ENCODE measurements around the gene ADGRL3. TPM values are rescaled to one million over a fixed set of nuclear protein-coding genes. Genes with fewer than 3 reads are reported as not detected.

The ADGRL3 gene
- total RNA-seq, 4 donors from 2014 or later: 6.5 to 19.0 (median 14.0) TPM

DNA sequence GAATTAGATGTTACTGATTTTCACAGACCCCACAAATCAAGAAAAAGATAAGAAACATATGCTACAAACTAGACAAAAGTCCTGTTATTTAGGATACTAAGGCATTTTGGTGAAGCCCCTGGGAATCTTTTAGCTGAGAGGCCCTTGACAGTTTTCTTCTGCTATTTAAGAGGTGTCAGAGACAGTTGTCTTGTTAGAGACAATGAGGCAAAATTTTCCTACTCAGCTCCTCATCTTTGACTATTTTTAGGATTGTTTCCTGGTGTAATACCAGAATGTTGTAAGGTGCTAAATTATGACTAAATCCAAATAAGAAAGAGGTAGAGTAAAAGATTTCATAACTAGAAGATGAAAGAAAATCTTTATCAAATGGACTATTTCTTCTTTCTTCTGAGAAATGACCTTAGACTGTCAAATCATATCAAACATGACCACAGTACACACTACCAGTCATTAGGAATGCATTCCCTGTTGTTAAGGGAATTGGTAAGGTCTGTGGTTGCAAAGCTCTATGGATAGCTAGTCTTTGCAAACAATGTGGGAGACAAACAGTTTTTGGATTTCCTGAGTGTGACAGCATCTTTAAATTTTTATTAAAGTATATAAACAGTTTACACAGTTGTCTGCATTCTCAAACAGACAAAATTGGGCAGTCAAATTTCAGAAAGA lies 926.1 kb downstream of the ADGRL3 start:
- TF ChIP-seq, protein P1, sequence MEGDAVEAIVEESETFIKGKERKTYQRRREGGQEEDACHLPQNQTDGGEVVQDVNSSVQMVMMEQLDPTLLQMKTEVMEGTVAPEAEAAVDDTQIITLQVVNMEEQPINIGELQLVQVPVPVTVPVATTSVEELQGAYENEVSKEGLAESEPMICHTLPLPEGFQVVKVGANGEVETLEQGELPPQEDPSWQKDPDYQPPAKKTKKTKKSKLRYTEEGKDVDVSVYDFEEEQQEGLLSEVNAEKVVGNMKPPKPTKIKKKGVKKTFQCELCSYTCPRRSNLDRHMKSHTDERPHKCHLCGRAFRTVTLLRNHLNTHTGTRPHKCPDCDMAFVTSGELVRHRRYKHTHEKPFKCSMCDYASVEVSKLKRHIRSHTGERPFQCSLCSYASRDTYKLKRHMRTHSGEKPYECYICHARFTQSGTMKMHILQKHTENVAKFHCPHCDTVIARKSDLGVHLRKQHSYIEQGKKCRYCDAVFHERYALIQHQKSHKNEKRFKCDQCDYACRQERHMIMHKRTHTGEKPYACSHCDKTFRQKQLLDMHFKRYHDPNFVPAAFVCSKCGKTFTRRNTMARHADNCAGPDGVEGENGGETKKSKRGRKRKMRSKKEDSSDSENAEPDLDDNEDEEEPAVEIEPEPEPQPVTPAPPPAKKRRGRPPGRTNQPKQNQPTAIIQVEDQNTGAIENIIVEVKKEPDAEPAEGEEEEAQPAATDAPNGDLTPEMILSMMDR (IDR thresholded peaks at IDR 0.05): no peak
- no peak for TF ChIP-seq POLR2A (IDR thresholded peaks at IDR 0.05)
- TF ChIP-seq POLR2AphosphoS5 (IDR thresholded peaks at IDR 0.05): no peak
- TF ChIP-seq EP300 (IDR thresholded peaks at IDR 0.05): no peak
- no peaks in the 10 kb centered on the region for H3K4me1 ChIP-seq
- H3K36me3 ChIP-seq: no peaks in the 10 kb centered on the region
- no peak overlapping the region for H3K27ac ChIP-seq
- no peak for DNase-seq (ENCODE audit: low spot score in 2 of 2)
- H3K27me3 ChIP-seq: no peaks in the 10 kb centered on the region
- no peak overlapping the region for H3K4me3 ChIP-seq
- no peaks in the 10 kb centered on the region for H3K9me3 ChIP-seq

Data from suprapubic skin (tissue), 4 donors.